Activated CD4-positive, alpha-beta T cell treated with anti-CD3 and anti-CD28 coated beads for 36 hours (primary cell): Measurements from ENCODE around the gene SEC31B. TPM values are rescaled to one million over a fixed set of nuclear protein-coding genes. Genes with fewer than 3 reads are reported as not detected.

Experiments used
- ATAC-seq: fragments of 200-7000 bp; cut with Tn5 transposase; one replicate; pipeline ENCODE4 v1.10.0; 2021; ENCODE audit warnings: mild to moderate bottlenecking, moderate library complexity
- CTCF ChIA-PET: fragments of 350-600 bp; sonication (Branson Sonifier 250); formaldehyde crosslinking; loops from one replicate; lab custom pipeline; 2021; ENCODE audit warnings: antibody characterized with exemption; lab: Charles Lee
- POLR2A ChIA-PET: fragments of 350-600 bp; sonication (Branson Sonifier 250); formaldehyde crosslinking; loops from one replicate; lab custom pipeline; 2021; ENCODE audit warnings: antibody characterized with exemption, inconsistent platforms; lab: Charles Lee
- DNase-seq: peaks from one replicate; pipeline ENCODE4 v3.0.0-alpha.2; 2020
- H3K27ac Mint-ChIP-seq: one replicate; pipeline ENCODE4 v1.8.0; 2021; ENCODE audit warnings: mixed read lengths
- H3K27me3 Mint-ChIP-seq: one replicate; pipeline ENCODE4 v1.8.0; 2021; ENCODE audit warnings: mixed read lengths
- H3K36me3 Mint-ChIP-seq: one replicate; pipeline ENCODE4 v1.8.0; 2021; ENCODE audit warnings: low read depth, mixed read lengths
- H3K4me1 Mint-ChIP-seq: one replicate; pipeline ENCODE4 v1.8.0; 2021; ENCODE audit warnings: mixed read lengths
- H3K4me3 Mint-ChIP-seq: one replicate; pipeline ENCODE4 v1.8.0; 2021; ENCODE audit warnings: mild to moderate bottlenecking, moderate library complexity, mixed read lengths
- H3K9me3 Mint-ChIP-seq: one replicate; pipeline ENCODE4 v1.8.0; 2021; ENCODE audit warnings: low read depth, mixed read lengths
- intact Hi-C, 2 experiments: fragments of 100-400 bp; cut with DNase I in 1 of 2; cut with micrococcal nuclease in 1 of 2; formaldehyde crosslinking; loops; one replicate each; pipeline versions ENCODE4 v1.14.2 to v1.15.1; 2022 to 2024; cut with DNase I, micrococcal nuclease
- total RNA-seq, 2 experiments: library from RNA; stranded (reverse); gene quantifications; one replicate each; pipeline ENCODE4 v1.2.3, GENCODE V29; 2021

Gene SEC31B
- total RNA-seq, 2 experiments from 2014 or later, result 36.0 to 36.7 TPM

DNA sequence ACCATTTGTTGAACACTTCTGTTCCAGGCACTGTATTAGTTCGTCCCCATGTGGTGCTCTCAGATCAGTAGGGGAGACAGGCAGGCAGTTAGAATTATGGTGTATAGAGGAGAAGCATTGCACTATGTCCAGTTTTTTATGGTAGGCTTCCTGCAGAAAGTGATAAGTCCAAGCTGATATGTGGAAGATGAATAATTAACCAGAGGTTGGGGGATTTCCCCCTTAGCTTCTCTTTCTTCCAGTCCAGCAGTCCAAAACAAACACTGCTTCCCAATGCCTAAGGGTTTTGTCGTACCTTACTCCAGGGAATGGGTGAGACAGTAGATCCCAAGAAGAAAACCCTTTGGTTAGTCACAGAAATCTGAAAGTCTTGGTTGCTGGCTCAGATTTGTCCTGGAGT is 35.2 kb upstream of the SEC31B start:
- H3K27me3 Mint-ChIP-seq, result no peaks in the 10 kb centered on the region
- H3K4me3 Mint-ChIP-seq, result no peak overlapping the region
- no peaks in the 10 kb centered on the region for H3K9me3 Mint-ChIP-seq
- CTCF ChIA-PET, result interaction anchor here (0.8 to 5.1 kb wide), 5 partner anchors 9 to 216 kb away, joined by 3 to 18 read pairs (median 3); no protein-coding TSS in a partner anchor
- ATAC-seq (no peak), DNase-seq (no peak)
- H3K27ac Mint-ChIP-seq, result no peak overlapping the region
- POLR2A ChIA-PET, result interaction anchor here (0.6 kb wide), 1 partner anchor 142 kb away, joined by 5 read pairs; no protein-coding TSS in a partner anchor
- H3K4me1 Mint-ChIP-seq, result no peaks in the 10 kb centered on the region
- peaks cover 3% of the 10 kb centered on the region for H3K36me3 Mint-ChIP-seq
- intact Hi-C loops, result no loop called here

DNA sequence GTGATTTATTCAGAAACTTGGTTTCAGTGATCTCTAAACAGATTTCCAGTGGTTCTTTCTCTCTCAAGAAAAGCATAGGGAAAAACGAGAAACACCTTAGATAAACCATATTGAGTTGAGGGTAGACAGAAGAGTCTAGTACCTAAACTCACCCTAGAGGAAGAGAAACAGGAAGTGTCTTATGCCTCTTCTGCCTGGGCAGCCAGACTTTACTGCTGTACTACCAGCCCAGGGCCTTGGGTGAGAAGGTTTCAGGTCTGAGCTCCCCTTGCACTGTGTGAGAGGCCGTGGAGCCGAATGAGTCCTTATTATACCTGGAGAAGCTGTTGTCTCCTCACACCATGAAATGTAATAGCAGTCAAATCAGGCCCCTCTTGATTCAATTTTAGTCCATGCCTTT is 34.3 kb upstream of the SEC31B start:
- H3K27ac Mint-ChIP-seq, result no peak overlapping the region
- peaks cover 7% of the 10 kb centered on the region for H3K36me3 Mint-ChIP-seq
- H3K9me3 Mint-ChIP-seq, result no peaks in the 10 kb centered on the region
- DNase-seq (no peak), ATAC-seq (no peak)
- ChIA-PET POLR2A (interaction anchor here (0.6 kb wide), 1 partner anchor 1090 kb away, joined by 5 read pairs; no protein-coding TSS in a partner anchor), CTCF (interaction anchor here (0.6 to 5.1 kb wide), 3 partner anchors 10 to 190 kb away, joined by 3 to 18 read pairs (median 3); no protein-coding TSS in a partner anchor)
- no peaks in the 10 kb centered on the region for H3K27me3 Mint-ChIP-seq
- no peak overlapping the region for H3K4me3 Mint-ChIP-seq
- intact Hi-C loops, result no loop called here
- no peaks in the 10 kb centered on the region for H3K4me1 Mint-ChIP-seq

DNA sequence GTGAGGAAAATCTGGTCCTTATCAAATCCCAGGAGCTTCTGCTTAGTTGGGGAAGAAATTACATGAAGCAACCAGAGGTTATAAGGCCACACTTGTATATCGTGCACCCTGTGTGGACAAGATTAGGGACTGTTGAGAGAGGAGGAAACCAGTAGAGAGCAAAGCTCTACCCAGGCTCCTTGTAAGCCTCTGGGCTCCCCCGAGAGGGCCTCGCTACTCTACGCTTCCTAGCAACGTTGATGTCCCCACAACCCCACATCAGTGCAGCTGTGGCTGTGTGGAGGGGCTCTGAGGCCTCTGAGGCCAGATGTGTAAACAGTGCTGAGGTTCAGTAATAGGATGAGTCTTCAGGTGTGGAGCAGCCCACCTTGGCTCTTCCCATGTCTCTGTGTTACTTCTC is 32.1 kb upstream of the SEC31B start:
- H3K4me1 Mint-ChIP-seq, result no peaks in the 10 kb centered on the region
- CTCF ChIA-PET, result interaction anchor here (0.6 to 5.1 kb wide), 5 partner anchors 10 to 956 kb away, joined by 3 to 18 read pairs (median 3); no protein-coding TSS in a partner anchor
- no peak overlapping the region for H3K27ac Mint-ChIP-seq
- peaks cover 18% of the 10 kb centered on the region for H3K36me3 Mint-ChIP-seq
- intact Hi-C loops, result no loop called here
- no peaks in the 10 kb centered on the region for H3K9me3 Mint-ChIP-seq
- no peak for ATAC-seq
- no peaks in the 10 kb centered on the region for H3K27me3 Mint-ChIP-seq
- H3K4me3 Mint-ChIP-seq, result no peak overlapping the region
- POLR2A ChIA-PET, result no interaction called here
- DNase-seq, result no peak

DNA sequence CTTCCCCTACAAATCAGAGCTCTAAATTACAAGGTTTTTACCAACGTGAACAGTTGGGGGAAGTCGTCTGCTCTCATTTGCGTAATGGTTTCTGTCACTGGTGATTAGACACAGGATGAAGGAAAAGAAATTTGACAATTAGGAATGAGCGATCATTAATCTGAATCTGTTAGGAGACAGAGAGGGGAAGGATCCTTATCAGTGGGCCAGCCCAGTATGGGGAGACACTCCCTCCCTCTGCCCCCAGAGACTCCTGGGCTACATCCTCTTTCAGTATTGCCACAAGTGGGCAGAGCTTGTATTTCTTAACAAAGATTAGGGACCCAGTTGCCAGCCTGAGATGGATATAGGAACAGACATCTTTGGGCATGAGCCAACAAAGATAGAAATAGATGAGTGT is 31.5 kb upstream of the SEC31B start:
- DNase-seq, result no peak
- ChIA-PET POLR2A (interaction anchor here (0.6 kb wide), 1 partner anchor 251 kb away, joined by 3 read pairs; no protein-coding TSS in a partner anchor), CTCF (interaction anchor here (1.1 to 5.1 kb wide), 2 partner anchors 12 to 16 kb away, joined by 3 to 18 read pairs; no protein-coding TSS in a partner anchor)
- Mint-ChIP-seq H3K27me3 (no peaks in the 10 kb centered on the region), H3K27ac (no peak overlapping the region), H3K36me3 (peaks cover 22% of the 10 kb centered on the region), H3K4me1 (no peaks in the 10 kb centered on the region), H3K9me3 (no peaks in the 10 kb centered on the region), H3K4me3 (no peak overlapping the region)
- intact Hi-C loops, result no loop called here
- ATAC-seq, result no peak

DNA sequence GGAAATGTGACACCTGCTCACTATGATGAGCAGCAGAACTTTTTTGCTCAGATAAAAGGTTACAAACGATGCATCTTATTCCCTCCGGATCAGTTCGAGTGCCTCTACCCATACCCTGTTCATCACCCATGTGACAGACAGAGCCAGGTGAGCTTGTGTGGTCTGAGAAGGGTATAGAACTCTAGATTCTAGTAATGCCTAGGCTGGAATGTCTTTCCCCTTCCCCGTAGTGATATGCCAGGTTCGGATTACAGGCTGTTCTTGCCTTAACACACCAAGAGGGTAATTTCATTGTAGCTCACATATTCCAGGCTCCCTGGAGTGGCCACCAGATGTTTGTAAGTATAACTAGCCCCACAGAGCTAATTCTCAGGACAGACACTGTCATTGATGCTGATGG is 25.3 kb upstream of the SEC31B start:
- intact Hi-C loops, result no loop called here
- DNase-seq, result no peak
- no peaks in the 10 kb centered on the region for H3K9me3 Mint-ChIP-seq
- POLR2A ChIA-PET, result interaction anchor here (0.7 to 1.5 kb wide), 2 partner anchors 9 to 22 kb away, joined by 3 to 4 read pairs; partner anchors contain the start of gene HIF1AN
- H3K36me3 Mint-ChIP-seq, result peaks cover 49% of the 10 kb centered on the region
- no peaks in the 10 kb centered on the region for H3K27me3 Mint-ChIP-seq
- no peak overlapping the region for H3K4me3 Mint-ChIP-seq
- no peak for ATAC-seq
- peaks cover 2% of the 10 kb centered on the region for H3K4me1 Mint-ChIP-seq
- H3K27ac Mint-ChIP-seq, result no peak overlapping the region
- CTCF ChIA-PET, result interaction anchor here (0.6 to 2.7 kb wide), 6 partner anchors 9 to 305 kb away, joined by 3 to 17 read pairs (median 3); partner anchors contain the start of gene HIF1AN

DNA sequence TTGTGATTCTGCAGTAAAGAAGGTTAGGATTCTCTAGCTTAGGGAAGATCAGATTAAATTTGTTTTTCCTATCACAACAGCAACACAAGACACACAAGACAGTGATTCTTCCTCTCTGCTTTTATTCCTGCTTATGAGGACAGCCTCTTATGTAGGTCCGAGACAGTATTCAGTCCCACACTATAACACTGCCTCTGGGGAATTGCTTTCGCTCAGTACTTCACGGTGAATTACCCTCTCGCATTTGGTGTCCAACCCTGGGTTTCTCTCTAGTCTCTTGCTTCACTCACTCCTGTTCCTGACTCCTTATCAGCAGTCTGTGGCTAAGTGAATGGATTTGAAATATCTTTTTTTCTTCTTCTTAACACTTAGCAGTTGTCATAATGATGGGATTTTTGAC is 17.8 kb upstream of the SEC31B start:
- ChIA-PET POLR2A (no interaction called here), CTCF (interaction anchor here (1.0 to 3.3 kb wide), 2 partner anchors 8 to 27 kb away, joined by 4 to 17 read pairs; no protein-coding TSS in a partner anchor)
- intact Hi-C loops, result loop anchor here in 1 of 2 experiments (5.0 to 10.0 kb wide), 3 partner anchors 1155 to 1277 kb away; partner anchors contain the start of genes NPM3 and OGA
- Mint-ChIP-seq H3K36me3 (peaks cover 33% of the 10 kb centered on the region), H3K4me1 (peaks cover 19% of the 10 kb centered on the region), H3K27me3 (no peaks in the 10 kb centered on the region), H3K27ac (peak overlapping the region; percentile 37), H3K4me3 (no peak overlapping the region), H3K9me3 (no peaks in the 10 kb centered on the region)
- ATAC-seq, result no peak
- no peak for DNase-seq

DNA sequence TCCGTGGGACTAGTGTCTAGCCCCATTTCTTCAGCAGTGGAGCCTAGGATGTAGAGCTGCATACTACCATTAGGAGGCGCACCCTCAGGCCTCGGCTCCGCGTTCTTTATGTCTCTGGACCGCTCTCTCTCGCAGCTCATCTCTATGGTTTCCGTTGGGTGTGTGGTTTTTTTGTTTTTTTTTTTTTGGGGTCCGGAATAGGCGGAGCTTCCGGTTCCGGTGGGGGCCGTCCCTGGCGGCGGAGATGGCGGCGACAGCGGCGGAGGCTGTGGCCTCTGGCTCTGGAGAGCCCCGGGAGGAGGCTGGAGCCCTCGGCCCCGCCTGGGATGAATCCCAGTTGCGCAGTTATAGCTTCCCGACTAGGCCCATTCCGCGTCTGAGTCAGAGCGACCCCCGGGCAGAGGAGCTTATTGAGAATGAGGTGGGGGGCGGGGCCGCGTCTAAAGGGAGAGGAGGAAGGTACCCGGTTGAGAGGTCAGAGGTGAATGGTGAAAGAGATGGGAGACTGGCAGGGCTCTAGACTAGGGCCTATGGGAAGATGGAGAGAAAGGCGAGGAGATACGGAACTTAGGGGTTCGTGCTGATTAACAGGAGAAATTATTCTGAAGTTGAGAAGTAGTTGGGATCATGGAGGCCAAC is 16.2 kb upstream of the SEC31B start, which contains the start of gene HIF1AN:
HIF1AN (plus strand) TSS at position 229 of the 639 bp plus-strand sequence; CDS start at position 245, 16 bp downstream.
- no peaks in the 10 kb centered on the region for H3K9me3 Mint-ChIP-seq
- CTCF ChIA-PET, result interaction anchor here (0.5 to 3.3 kb wide), 19 partner anchors 9 to 312 kb away, joined by 3 to 17 read pairs (median 4); no protein-coding TSS in a partner anchor
- DNase-seq (peak; percentile 93), ATAC-seq (peak; percentile 96)
- POLR2A ChIA-PET, result interaction anchor here (0.6 to 1.3 kb wide), 5 partner anchors 9 to 433 kb away, joined by 4 to 10 read pairs (median 5); partner anchors contain the start of genes SCD and SEMA4G
- H3K4me1 Mint-ChIP-seq, result peaks cover 27% of the 10 kb centered on the region
- intact Hi-C loops, result loop anchor here (1.0 to 10.0 kb wide), 10 partner anchors 25 to 1279 kb away; partner anchors contain the start of genes COX15 (in 1 of the 2), CUTC (in 1 of the 2), ERLIN1 (in 1 of the 2) and MRPL43 (in 1 of the 2)
- H3K4me3 Mint-ChIP-seq, result no peak within 1 kb of the TSS
- no peaks in the 10 kb centered on the region for H3K27me3 Mint-ChIP-seq
- H3K36me3 Mint-ChIP-seq, result peaks cover 27% of the 10 kb centered on the region
- no peak within 1 kb of the TSS for H3K27ac Mint-ChIP-seq

DNA sequence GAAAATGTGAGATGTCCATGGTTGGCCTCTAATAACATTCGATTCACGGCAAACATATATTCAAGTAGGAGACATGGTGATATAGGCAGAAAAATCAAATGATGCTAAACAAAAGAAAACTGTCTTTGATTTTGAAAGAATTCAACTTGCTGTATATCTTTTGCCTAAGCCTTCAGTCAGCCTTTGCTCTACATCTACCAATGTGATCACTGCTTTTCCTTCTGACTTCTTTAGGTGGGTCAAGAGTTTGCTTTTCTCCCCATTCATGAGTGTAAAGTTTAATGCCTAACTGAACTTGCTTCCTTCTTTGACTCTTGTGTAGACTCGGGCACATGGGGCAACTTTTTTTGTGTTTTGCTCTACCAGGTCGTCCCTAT is 15.7 kb upstream of the SEC31B start:
- H3K9me3 Mint-ChIP-seq, result no peaks in the 10 kb centered on the region
- H3K4me3 Mint-ChIP-seq, result no peak overlapping the region
- no peak overlapping the region for H3K27ac Mint-ChIP-seq
- no peak for DNase-seq
- ATAC-seq, result peak; percentile 20
- H3K4me1 Mint-ChIP-seq, result peaks cover 26% of the 10 kb centered on the region
- H3K27me3 Mint-ChIP-seq, result no peaks in the 10 kb centered on the region
- POLR2A ChIA-PET, result interaction anchor here (0.8 to 1.3 kb wide), 4 partner anchors 9 to 188 kb away, joined by 4 to 10 read pairs (median 6); partner anchors contain the start of gene SCD
- peaks cover 22% of the 10 kb centered on the region for H3K36me3 Mint-ChIP-seq
- CTCF ChIA-PET, result interaction anchor here (0.7 to 3.3 kb wide), 17 partner anchors 9 to 312 kb away, joined by 3 to 17 read pairs (median 4); no protein-coding TSS in a partner anchor
- intact Hi-C loops, result loop anchor here (1.0 to 10.0 kb wide), 10 partner anchors 24 to 1279 kb away; partner anchors contain the start of genes COX15 (in 1 of the 2), CUTC (in 1 of the 2), ERLIN1 (in 1 of the 2) and MRPL43 (in 1 of the 2)

DNA sequence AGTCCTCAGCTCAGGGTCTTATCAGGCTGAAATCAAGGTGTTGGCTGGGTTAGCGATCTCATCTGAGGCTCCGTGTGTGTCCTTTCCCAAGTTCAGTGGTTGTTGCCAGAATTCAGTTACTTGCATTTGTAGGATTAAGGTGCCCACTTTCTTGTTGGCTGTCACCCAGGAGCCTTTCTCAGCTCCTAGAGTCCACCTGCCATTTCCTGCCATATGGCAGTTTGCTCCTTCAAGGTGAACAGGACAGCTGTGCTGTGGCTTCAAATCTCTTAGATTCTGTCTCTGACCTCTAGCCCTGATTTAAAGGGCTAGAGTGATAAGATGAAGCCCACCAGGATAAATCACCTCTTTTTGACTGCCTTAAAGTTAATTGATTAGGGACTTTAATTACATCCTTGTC is 15.1 kb upstream of the SEC31B start:
- no peak overlapping the region for H3K4me3 Mint-ChIP-seq
- peaks cover 30% of the 10 kb centered on the region for H3K4me1 Mint-ChIP-seq
- intact Hi-C loops, result loop anchor here (1.0 to 10.0 kb wide), 10 partner anchors 23 to 1280 kb away; partner anchors contain the start of genes COX15 (in 1 of the 2), CUTC (in 1 of the 2), ERLIN1 (in 1 of the 2) and MRPL43 (in 1 of the 2)
- H3K27me3 Mint-ChIP-seq, result no peaks in the 10 kb centered on the region
- no peak for ATAC-seq
- H3K36me3 Mint-ChIP-seq, result peaks cover 21% of the 10 kb centered on the region
- POLR2A ChIA-PET, result interaction anchor here (1.0 kb wide), 1 partner anchor 161 kb away, joined by 4 read pairs; no protein-coding TSS in a partner anchor
- H3K9me3 Mint-ChIP-seq, result no peaks in the 10 kb centered on the region
- no peak overlapping the region for H3K27ac Mint-ChIP-seq
- no peak for DNase-seq
- CTCF ChIA-PET, result interaction anchor here (0.5 to 3.3 kb wide), 11 partner anchors 10 to 313 kb away, joined by 3 to 17 read pairs (median 4); no protein-coding TSS in a partner anchor

DNA sequence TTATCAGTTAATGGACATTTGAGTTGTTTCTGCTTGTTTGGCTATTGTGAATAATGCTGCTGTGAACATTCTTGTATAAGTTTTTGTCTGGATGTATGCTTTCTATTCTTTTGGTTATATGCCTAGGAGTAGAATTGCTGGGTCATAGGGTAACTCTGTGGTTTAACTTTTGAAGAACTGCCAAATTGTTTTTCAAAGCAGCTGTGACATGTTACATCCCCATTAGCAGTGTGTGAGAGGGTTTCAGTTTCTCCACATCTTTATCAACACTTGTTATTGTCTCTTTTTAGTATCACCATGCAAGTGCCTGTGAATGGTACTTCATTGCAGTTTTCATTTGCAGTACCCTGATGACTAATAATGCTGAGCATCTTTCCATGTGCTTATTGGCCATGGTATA is 12.1 kb upstream of the SEC31B start:
- Mint-ChIP-seq H3K9me3 (no peaks in the 10 kb centered on the region), H3K27me3 (no peaks in the 10 kb centered on the region), H3K4me1 (peaks cover 31% of the 10 kb centered on the region), H3K27ac (no peak overlapping the region), H3K4me3 (no peak overlapping the region), H3K36me3 (peaks cover 28% of the 10 kb centered on the region)
- DNase-seq (no peak), ATAC-seq (peak; percentile 13)
- ChIA-PET CTCF (interaction anchor here (1.0 to 1.4 kb wide), 2 partner anchors 14 to 161 kb away, joined by 3 to 5 read pairs; no protein-coding TSS in a partner anchor), POLR2A (no interaction called here)
- intact Hi-C loops, result loop anchor here in 1 of 2 experiments (10.0 kb wide), 2 partner anchors 1253 to 1283 kb away; partner anchors contain the start of genes NPM3 and OGA
